NOMO-1 treated with DMSO at 0.1 percent for 48 hours (cell line): Measurements from ENCODE around the gene HIVEP2.

Experiments used
- DNase-seq: peaks from one replicate; lab custom pipeline; 2025; ENCODE audit not compliant: unreplicated experiment; lab: John Stamatoyannopoulos, UW

HIVEP2 gene

DNA sequence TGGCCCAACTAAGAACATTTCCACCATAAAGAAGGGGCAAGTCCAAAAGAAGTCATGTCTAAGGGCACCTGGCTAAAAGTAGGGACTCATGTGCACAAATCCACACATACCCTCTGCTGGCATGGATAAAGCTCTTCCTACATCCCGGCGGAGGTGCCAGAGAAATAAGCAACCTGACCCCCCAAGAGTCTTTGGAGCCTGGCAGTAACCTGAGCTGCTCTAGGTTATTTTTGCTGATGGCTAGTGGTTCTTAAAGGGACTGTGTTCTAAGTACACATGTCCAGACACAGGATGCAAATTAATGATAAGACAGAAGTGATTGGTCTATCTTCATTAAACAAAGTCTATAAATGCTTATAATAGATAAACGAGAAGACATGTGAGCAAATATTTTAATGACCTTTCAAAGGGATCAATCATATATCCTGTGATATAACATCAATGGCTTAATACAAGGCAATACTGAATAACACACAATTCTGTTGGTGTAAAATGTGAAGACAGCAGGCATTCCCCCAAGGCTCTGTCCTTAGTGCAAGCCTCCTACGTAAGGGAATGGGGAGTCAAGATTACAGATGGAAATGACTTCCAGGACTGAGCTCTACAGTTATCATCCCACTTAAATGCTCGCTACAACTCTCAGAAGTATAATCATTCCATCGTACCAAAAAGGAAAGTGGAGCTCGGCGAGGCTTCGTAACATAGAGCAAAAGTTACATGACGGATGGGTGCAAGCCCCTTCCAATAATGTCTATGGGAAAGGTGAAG lies 52.5 kb downstream of the HIVEP2 start:
- DNase-seq = no peak

DNA sequence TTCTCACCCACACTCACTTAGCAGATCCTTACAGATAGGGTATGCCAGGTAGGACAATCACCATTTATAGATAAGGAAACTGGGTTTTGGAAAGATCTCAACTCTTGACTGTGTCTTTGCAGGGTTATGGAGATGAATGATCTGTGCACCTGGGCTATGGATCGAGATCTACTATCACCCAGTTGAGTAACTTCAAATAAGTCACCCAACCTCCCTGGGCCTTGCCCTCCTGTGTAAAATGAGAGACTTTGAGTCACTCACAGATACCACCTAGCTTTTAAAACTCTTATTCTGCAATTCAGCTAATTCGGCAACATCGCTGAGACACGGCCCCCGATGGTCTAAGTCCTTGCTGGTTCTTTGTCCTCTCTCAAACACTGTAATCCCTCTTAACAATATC lies 53.5 kb downstream of the HIVEP2 start:
- DNase-seq = no peak

DNA sequence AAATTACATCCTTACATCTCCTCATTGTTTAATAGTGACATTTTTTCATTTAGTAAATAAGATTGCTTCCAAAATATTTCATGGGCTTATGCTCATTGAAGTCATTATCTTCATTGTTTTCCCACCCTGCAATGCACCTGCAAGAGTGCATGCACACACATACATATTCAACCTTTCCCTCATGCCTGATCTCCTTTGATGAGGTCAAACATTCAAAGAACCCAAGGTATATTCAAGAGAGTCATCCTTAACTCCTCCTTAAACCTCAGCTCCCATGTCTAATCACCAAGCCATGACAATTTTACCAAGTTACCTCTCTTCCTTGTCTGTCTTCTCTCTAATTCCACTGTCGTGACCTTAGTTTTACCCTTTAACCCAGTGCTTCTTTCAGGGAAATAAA lies 56.5 kb downstream of the HIVEP2 start:
- no peak for DNase-seq

DNA sequence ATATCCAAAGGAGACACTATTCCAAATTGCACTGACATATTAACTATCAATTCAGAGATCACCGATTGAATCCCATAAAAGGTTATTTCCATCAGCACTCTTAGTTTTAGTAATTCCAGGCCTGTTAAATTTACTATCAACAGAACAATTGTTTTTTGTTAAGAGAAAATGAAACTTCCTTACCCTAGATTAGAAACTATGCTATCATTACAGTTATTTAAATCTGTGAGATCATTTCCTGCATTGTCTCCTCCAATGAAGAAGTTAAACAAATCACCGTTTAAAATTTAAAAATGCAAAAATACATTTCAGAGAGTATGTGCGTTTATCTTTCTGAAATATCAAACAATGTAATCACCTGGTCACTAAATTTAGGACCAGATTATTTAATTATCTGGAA lies 57.5 kb downstream of the HIVEP2 start:
- no peak for DNase-seq

GRCh38 chr6:142886431-142887170 lies 58.4 kb downstream of the HIVEP2 start:
- DNase-seq = peak; percentile 70

DNA sequence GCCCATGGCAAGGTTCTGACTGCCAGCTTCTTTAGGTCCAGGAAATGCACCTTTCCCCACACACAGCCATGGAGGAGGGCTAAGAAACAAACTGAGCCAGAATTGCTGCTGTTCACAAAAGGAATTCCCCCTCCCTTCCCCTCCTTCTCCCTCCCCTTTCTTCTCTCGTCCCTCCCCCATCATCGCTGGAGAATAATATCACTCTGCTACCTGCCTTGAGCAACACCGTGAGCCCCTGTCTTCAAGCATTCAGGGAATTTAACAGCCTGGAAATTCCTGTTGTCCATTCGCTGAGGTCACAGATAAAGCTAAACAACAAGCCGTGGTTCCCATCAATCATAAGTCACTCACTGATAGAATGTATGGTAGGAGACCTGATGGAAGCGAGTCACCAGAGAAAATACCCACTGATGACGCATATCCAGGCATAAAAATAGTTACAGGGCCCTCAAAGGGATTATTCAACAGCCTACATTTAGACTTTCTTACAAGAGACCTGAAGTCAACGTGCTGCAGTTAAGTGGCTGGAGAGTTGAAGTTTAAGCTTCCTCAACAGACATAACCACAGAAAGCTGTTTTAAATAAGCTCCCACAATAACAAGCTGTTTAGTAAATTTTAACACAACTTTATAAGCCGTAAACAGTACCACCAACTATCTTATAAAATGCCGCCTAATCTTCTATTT lies 59.7 kb downstream of the HIVEP2 start:
- peak; percentile 78 for DNase-seq

DNA sequence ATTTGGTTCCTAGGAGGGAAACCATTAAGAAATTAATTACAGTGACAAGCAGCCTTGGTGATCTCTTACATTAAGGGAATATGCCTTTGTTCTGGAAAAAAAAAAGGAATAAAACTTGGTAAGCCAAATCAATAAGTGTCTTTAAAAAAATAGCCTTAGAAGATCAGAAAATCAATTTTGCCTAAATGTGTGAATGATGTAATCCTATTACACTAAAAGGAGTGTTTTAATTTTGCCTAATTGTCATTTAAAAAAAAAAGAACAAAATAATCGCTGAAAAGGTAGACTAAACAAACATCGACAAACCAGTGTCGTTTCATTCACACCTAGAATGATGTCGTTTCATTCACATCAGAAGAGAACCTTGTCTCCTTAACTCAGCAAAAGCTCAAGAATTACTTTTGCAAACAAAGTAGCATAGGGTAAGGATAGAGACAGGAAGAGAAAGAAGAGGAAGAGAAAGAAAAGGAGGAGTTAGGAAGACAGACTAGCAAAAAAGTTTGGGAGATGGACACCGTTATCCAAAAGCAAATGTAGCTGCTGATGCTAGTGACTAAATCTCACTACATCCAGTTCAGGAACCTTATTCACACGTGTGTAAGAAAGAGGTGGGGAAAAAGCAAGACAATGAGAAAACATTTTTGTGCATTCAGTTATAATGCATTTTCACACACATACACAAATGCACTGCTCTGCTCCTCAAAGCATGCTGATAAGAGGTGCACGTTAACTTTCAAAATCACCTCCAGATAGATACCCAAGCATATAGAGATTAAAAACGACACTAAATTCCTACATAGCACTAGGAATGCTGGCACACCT lies 60.6 kb downstream of the HIVEP2 start:
- no peak for DNase-seq

- DNase-seq = no peak
Measured at GRCh38 chr6:142883011-142883410, 62.0 kb downstream of the HIVEP2 start.

DNA sequence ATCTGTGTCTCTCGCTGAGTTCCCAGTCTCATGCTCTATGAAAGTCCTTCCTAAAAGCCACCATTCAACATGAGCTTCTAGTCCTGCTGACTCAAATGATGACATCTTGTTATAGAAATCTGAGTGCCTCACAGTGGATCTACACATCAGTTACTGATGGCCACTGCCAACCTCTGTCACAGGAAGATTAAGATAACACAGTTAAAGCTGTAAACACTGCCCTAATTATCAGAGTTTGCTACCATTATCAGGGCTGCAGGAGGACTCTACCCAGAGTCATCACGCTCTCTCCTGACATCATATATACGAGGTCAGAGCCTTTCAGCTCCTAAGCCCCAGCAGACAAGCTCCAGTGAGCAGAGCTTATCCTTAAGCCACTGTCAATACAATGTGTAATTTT lies 63.2 kb downstream of the HIVEP2 start:
- DNase-seq = no peak

GRCh38 chr6:142881290-142881689 lies 63.7 kb downstream of the HIVEP2 start:
- DNase-seq = no peak

DNA sequence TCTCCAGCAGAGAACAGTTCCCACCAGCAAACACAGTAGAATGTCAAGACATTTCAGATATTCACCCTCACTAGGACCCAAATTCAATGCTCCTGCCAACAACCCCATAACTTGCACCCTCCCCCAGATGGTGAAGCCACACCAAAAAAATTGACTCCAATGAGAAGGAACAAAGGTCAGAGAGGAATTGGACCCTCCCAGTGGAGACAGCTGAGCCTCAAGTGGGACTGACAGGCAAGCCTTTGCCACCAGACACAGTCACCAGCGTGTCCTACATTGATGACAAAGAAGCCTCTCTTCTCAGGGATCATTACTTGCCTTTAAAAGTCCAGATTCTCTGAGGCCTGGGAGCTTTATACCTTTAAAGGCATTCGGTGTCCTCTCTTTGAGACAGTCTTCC lies 64.8 kb downstream of the HIVEP2 start:
- DNase-seq = no peak

DNA sequence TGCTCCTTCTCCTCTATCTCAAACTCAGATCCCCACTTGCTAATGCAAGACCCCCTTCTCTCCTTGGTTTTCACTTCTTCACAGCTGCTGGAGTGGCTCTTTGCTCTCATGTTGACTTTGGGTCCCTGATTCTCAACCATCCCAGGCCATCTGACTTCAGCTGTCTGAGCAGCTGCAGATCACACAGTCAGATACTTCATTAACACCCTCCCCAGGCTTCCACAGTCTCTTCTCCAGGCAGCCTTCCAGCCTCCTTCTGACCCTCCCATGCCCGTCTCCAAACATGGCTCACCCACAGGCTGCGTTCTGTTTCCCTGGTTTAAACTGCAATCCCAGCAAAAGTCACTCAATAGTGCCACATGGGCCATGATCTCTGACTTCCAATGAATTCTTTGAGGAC lies 65.4 kb downstream of the HIVEP2 start:
- no peak for DNase-seq

GRCh38 chr6:142879076-142879475 lies 65.9 kb downstream of the HIVEP2 start:
- no peak for DNase-seq

GRCh38 chr6:142878407-142878806 lies 66.6 kb downstream of the HIVEP2 start:
- DNase-seq = no peak

GRCh38 chr6:142874676-142875075 lies 70.3 kb downstream of the HIVEP2 start:
- DNase-seq = no peak

- no peak for DNase-seq
Measured at GRCh38 chr6:142872376-142872775, 72.6 kb downstream of the HIVEP2 start.

DNA sequence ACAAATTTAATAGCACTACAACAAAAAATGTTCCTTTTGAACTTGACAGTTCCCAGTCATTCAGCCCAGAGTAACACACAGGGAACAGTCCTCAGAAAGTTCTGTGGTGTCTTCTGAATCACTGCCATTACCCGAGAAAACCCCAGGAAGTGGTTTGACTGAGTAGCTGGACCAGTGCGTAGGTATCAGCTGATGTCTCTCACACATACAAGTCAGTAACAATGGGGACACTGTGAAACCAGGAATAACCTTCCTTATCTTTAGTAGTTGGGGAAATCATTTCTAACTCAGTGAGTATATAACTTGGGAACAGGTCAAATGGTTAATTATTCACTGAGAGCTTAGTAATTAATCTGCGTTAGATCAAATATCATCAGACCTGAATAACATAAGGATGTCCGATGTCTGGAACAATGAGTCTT lies 73.1 kb downstream of the HIVEP2 start:
- DNase-seq = no peak

DNA sequence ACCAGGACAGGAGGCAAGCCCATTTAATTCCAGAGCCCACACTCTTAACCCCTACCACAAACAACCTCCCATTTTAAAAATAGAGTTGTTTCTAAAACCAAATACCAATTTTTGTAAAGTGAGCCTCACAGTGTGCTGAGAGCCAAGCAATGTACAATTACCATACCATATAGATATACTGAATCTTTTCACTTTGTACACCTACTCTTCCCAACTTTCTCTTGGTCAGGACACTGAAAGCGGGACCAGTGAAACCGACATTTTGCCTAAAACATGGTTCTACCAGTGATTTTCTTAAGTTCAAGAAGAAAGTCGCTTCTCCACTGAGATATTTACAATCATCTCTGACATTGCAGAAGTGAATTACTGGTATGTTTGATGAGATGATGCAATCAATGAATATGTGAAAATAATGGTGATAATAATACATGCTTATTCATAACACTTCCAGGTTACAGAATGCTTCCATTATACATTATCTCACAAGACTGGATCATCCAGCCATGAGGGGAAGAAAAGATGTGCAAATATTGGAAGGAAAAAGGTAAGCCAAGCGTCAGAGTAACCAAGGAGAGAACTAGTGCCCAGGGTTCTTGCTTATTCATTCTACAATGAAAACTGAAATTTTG lies 74.1 kb downstream of the HIVEP2 start:
- DNase-seq = no peak

- DNase-seq = no peak
Measured at GRCh38 chr6:142868917-142869316, 76.1 kb downstream of the HIVEP2 start.

GRCh38 chr6:142867988-142868812 lies 76.8 kb downstream of the HIVEP2 start:
- DNase-seq = peak; percentile 65
